Astrocyte (in vitro differentiated cells and primary cell): ENCODE results near the gene CTIF. TPM values are rescaled to one million over a fixed set of nuclear protein-coding genes. Genes with fewer than 3 reads are reported as not detected.

Source experiments
- DNase-seq: peaks from one replicate; pipeline ENCODE4 v3.0.0-alpha.2; 2010; ENCODE audit warnings: low read depth
- FAIRE-seq: peaks from 2 replicates; lab custom pipeline; 2011; peaks lifted over from hg19 to GRCh38; lab: Jason Lieb, UNC
- H2AFZ ChIP-seq: 2 replicates; pipeline ENCODE4 v1.6.0; 2012; ENCODE audit warnings: low read depth, low read length, inconsistent platforms
- H3K27ac ChIP-seq: 2 replicates; pipeline ENCODE4 v1.5.1; 2011; ENCODE audit warnings: low read depth, low read length, inconsistent platforms
- H3K27me3 ChIP-seq: 2 replicates; pipeline ENCODE4 v1.6.0; 2011; ENCODE audit warnings: low read length, inconsistent platforms; ENCODE audit not compliant: insufficient read depth
- H3K36me3 ChIP-seq: 2 replicates; pipeline ENCODE4 v1.5.1; 2011; ENCODE audit warnings: low read length, inconsistent platforms; ENCODE audit not compliant: insufficient read depth
- H3K4me1 ChIP-seq: 2 replicates; pipeline ENCODE4 v1.5.1; 2011; ENCODE audit warnings: low read length, inconsistent platforms; ENCODE audit not compliant: insufficient read depth
- H3K4me2 ChIP-seq: 2 replicates; pipeline ENCODE4 v1.6.0; 2012; ENCODE audit warnings: low read length, inconsistent platforms
- H3K4me3 ChIP-seq: 2 replicates; pipeline ENCODE4 v1.5.1; 2011; ENCODE audit warnings: low read depth, mild to moderate bottlenecking, low read length, inconsistent platforms; ENCODE audit not compliant: insufficient read depth
- H3K79me2 ChIP-seq: 2 replicates; pipeline ENCODE4 v1.6.0; 2012; ENCODE audit warnings: mild to moderate bottlenecking, low read length, inconsistent platforms; ENCODE audit not compliant: insufficient read depth
- H3K9ac ChIP-seq: 2 replicates; pipeline ENCODE4 v1.6.0; 2012; ENCODE audit warnings: mild to moderate bottlenecking, low read length, inconsistent platforms
- H3K9me3 ChIP-seq: 2 replicates; pipeline ENCODE4 v1.5.1; 2012; ENCODE audit warnings: low read depth, mild to moderate bottlenecking, low read length, inconsistent platforms; ENCODE audit not compliant: insufficient read depth
- H4K20me1 ChIP-seq: 2 replicates; pipeline ENCODE4 v1.6.0; 2012; ENCODE audit warnings: low read length, inconsistent platforms; ENCODE audit not compliant: insufficient read depth
- H3K27ac Mint-ChIP-seq: one replicate; pipeline ENCODE4 v1.8.0; 2021; ENCODE audit warnings: mild to moderate bottlenecking, mixed read lengths; ENCODE audit not compliant: unreplicated experiment
- H3K27me3 Mint-ChIP-seq: one replicate; pipeline ENCODE4 v1.8.0; 2021; ENCODE audit warnings: low read depth, mixed read lengths; ENCODE audit not compliant: unreplicated experiment
- H3K36me3 Mint-ChIP-seq: one replicate; pipeline ENCODE4 v1.8.0; 2021; ENCODE audit warnings: low read depth, mixed read lengths; ENCODE audit not compliant: unreplicated experiment
- H3K4me1 Mint-ChIP-seq: one replicate; pipeline ENCODE4 v1.8.0; 2021; ENCODE audit warnings: low read depth, mixed read lengths; ENCODE audit not compliant: unreplicated experiment
- H3K4me3 Mint-ChIP-seq: one replicate; pipeline ENCODE4 v1.8.0; 2021; ENCODE audit warnings: mild to moderate bottlenecking, moderate library complexity, mixed read lengths; ENCODE audit not compliant: unreplicated experiment
- H3K9me3 Mint-ChIP-seq: one replicate; pipeline ENCODE4 v1.8.0; 2021; ENCODE audit warnings: mild to moderate bottlenecking, mixed read lengths; ENCODE audit not compliant: unreplicated experiment
- CTCF ChIP-seq: IDR thresholded peaks from 2 replicates; pipeline ENCODE4 v1.5.1; 2011; ENCODE audit warnings: low read depth, mild to moderate bottlenecking, inconsistent platforms, low read length, moderate library complexity; ENCODE audit not compliant: insufficient read depth
- EZH2 ChIP-seq: IDR thresholded peaks from 2 replicates; pipeline ENCODE4 v1.6.1; 2012; ENCODE audit warnings: mild to moderate bottlenecking, low read length, inconsistent platforms; ENCODE audit not compliant: insufficient read depth
- total RNA-seq: library from RNA; stranded (reverse); gene quantifications from 2 replicates; pipeline ENCODE4 v1.2.1, GENCODE V29; 2021

Gene CTIF
- total RNA-seq, 1 donor from 2014 or later: 101 TPM

- no peaks in the 10 kb centered on the region for H3K27me3 ChIP-seq
- Mint-ChIP-seq H3K36me3 (peaks cover 12% of the 10 kb centered on the region), H3K27ac (peak overlapping the region; percentile 77), H3K27me3 (no peaks in the 10 kb centered on the region), H3K9me3 (no peaks in the 10 kb centered on the region), H3K4me3 (peak overlapping the region; percentile 73), H3K4me1 (peaks cover 61% of the 10 kb centered on the region)
- peaks cover 63% of the 10 kb centered on the region for H4K20me1 ChIP-seq
- peaks cover 60% of the 10 kb centered on the region for H3K4me1 ChIP-seq
- peak overlapping the region; percentile 58 for H3K4me2 ChIP-seq
- H3K9ac ChIP-seq: peak overlapping the region; percentile 4
- TF ChIP-seq EZH2: no peak
- TF ChIP-seq CTCF: no peak
- no peaks in the 10 kb centered on the region for H3K36me3 ChIP-seq
- DNase-seq: no peak
- H3K27ac ChIP-seq: no peak overlapping the region
- no peaks in the 10 kb centered on the region for H3K9me3 ChIP-seq
- FAIRE-seq: no peak
- peaks cover 82% of the 10 kb centered on the region for H3K79me2 ChIP-seq
- H3K4me3 ChIP-seq: no peak overlapping the region
- H2AFZ ChIP-seq: no peak overlapping the region
Measured at GRCh38 chr18:48542513-48543181, 3.8 kb downstream of the CTIF start.

GRCh38 chr18:48543228-48543627, 4.4 kb downstream of the CTIF start:
- peaks cover 18% of the 10 kb centered on the region for H3K36me3 Mint-ChIP-seq
- Histone ChIP-seq H3K4me3 (no peak overlapping the region), H2AFZ (no peak overlapping the region), H3K27me3 (no peaks in the 10 kb centered on the region), H3K9ac (peak overlapping the region; percentile 4), H3K4me2 (peak overlapping the region; percentile 58), H3K36me3 (no peaks in the 10 kb centered on the region), H4K20me1 (peaks cover 68% of the 10 kb centered on the region), H3K27ac (no peak overlapping the region), H3K4me1 (peaks cover 63% of the 10 kb centered on the region), H3K79me2 (peaks cover 88% of the 10 kb centered on the region), H3K9me3 (no peaks in the 10 kb centered on the region)
- TF ChIP-seq EZH2 (no peak), CTCF (no peak)
- FAIRE-seq (no peak), DNase-seq (no peak)
- no peaks in the 10 kb centered on the region for H3K27me3 Mint-ChIP-seq
- peak overlapping the region; percentile 73 for H3K4me3 Mint-ChIP-seq
- peak overlapping the region; percentile 77 for H3K27ac Mint-ChIP-seq
- no peaks in the 10 kb centered on the region for H3K9me3 Mint-ChIP-seq
- peaks cover 64% of the 10 kb centered on the region for H3K4me1 Mint-ChIP-seq

GRCh38 chr18:48544116-48544515, 5.3 kb downstream of the CTIF start:
- FAIRE-seq (no peak), DNase-seq (no peak)
- Histone ChIP-seq H3K9me3 (no peaks in the 10 kb centered on the region), H3K27ac (no peak overlapping the region), H3K9ac (no peak overlapping the region), H2AFZ (no peak overlapping the region), H3K36me3 (no peaks in the 10 kb centered on the region), H3K79me2 (peaks cover 97% of the 10 kb centered on the region), H3K27me3 (no peaks in the 10 kb centered on the region), H4K20me1 (peaks cover 77% of the 10 kb centered on the region), H3K4me1 (peaks cover 62% of the 10 kb centered on the region), H3K4me2 (no peak overlapping the region), H3K4me3 (no peak overlapping the region)
- Mint-ChIP-seq H3K27ac (peak overlapping the region; percentile 84), H3K36me3 (peaks cover 26% of the 10 kb centered on the region), H3K4me3 (peak overlapping the region; percentile 74), H3K27me3 (no peaks in the 10 kb centered on the region), H3K4me1 (peaks cover 73% of the 10 kb centered on the region), H3K9me3 (no peaks in the 10 kb centered on the region)
- TF ChIP-seq CTCF (no peak), EZH2 (no peak)
